ENCODE data around the gene SPG11.

DNA sequence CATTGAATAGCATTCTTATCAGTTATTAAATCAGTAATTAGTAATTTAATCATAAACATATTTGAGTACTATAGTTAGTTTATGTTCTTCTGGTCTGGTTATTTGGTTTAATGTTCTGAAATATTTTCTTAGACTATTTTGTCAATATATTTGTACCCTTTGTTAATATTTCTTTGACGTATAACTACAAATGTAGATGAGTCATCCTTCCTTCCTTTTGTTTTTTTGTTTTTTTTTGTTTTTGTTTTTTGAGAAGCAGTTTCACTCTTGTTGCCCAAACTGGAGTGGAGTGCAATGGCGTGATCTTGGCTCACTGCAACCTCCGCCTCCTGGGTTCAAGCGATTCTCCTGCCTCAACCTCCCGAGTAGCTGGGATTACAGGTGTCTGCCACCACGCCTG, 143.9 kb downstream of the SPG11 start:
- TF ChIP-seq, protein P1, sequence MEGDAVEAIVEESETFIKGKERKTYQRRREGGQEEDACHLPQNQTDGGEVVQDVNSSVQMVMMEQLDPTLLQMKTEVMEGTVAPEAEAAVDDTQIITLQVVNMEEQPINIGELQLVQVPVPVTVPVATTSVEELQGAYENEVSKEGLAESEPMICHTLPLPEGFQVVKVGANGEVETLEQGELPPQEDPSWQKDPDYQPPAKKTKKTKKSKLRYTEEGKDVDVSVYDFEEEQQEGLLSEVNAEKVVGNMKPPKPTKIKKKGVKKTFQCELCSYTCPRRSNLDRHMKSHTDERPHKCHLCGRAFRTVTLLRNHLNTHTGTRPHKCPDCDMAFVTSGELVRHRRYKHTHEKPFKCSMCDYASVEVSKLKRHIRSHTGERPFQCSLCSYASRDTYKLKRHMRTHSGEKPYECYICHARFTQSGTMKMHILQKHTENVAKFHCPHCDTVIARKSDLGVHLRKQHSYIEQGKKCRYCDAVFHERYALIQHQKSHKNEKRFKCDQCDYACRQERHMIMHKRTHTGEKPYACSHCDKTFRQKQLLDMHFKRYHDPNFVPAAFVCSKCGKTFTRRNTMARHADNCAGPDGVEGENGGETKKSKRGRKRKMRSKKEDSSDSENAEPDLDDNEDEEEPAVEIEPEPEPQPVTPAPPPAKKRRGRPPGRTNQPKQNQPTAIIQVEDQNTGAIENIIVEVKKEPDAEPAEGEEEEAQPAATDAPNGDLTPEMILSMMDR (conservative IDR thresholded peaks at IDR 0.05; ENCODE audit: low read length) = no peak
- no peak for TF ChIP-seq EZH2phosphoT487 (IDR thresholded peaks at IDR 0.05; ENCODE audit: borderline replicate concordance)
